Stimulated activated CD8-positive, alpha-beta memory T cell treated with anti-CD3 and anti-CD28 coated beads, Interleukin-15, amount 100 ng/mL, for 1 hour (primary cell): Measurements from ENCODE around the gene NOTCH2.

Experiments
- DNase-seq: peaks from one replicate; pipeline ENCODE4 v3.0.0-alpha.2; 2020; ENCODE audit warnings: low read depth

NOTCH2 gene

DNA sequence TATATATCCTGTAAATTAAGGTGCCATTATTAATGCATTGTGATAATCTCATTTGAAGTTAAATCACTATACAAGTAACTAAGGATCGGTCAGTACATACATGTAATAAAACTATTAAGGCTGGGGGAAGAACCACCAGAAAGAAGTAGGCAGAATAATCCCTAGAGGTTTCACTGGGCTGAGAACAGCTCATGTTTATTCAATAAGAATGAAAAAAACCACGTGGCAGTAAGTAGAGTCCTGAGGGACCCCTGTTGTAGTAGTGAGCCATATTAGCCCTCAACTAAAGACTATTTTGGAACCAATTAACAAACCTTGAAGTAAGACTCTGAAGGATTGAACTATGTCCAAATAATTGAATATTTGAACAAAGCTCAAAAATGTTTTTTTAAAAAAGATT, 126.2 kb downstream of the NOTCH2 start:
- DNase-seq: no peak

DNA sequence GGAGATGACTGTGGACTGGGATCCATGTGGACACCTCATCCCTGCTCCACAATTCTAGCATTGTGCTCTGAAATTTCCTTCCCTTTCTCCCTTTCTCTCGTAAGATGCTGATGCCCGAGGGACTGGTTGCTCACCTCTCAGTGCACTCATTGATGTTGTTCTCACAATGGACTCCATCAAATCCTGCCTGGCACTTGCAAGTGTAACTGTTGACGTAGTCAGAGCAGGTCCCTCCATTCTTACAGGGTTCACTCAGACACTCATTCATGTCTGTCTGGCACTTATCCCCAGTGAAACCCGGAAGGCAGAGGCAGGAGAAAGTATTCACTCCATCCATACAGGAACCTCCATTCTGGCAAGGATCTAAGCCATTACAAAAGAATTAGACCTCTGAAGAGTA, 128.1 kb downstream of the NOTCH2 start:
- no peak for DNase-seq

DNA sequence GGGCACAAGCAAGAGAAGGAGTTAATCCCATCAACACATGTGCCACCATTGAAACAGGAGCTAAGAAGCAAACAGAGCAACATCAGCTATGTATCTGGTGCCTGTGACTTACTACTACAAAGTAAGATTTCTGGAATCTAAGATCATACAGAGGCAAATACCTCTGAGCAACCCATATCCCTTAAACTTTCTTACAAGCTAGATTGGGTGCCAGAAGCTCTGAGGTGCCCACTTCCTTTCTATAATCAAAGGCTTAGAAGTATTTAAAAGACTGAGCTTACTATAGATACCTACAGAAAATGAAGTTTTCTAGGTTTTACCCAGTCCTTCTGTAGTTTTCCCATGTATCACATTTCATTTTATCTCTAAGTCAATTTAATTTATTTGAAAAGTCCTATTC, 128.8 kb downstream of the NOTCH2 start:
- DNase-seq: no peak

DNA sequence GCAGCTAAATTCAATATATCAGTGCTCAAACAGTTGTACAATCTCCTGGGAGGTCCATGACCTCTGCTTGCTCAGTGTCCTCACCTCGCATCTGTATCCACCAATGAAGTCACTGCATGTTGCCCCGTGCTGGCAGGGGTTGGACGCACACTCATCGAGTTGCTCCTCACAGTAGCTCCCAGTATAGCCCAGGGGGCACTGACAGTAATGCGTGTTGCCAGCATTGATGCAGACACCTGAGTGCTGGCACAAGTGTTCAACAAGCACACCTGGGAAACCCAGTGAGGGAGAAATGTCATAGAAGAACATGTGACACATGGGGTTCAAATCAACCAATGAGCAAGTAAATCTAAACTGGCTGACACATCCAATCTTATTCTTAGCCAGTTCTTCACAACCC, 132.3 kb downstream of the NOTCH2 start:
- DNase-seq: no peak

DNA sequence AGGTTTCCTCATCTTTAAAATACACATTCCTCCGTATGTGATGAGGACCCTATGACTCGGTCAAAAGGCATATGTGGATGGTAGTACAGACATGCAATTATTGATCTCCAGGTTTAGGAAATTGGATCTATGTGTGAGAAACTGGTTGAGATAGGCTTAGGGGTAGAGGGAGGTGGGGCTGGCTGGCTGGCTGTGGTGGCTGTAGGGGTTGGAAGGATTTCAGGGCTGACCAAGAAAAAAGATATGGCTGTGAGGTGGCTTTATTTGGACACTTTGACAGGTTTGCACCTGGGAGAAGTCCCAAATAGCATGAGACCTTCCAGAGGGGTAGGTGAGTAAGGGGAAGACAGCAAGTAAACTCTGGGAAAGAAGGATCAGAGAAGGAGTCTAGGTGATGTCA, 133.5 kb downstream of the NOTCH2 start:
- DNase-seq: no peak

DNA sequence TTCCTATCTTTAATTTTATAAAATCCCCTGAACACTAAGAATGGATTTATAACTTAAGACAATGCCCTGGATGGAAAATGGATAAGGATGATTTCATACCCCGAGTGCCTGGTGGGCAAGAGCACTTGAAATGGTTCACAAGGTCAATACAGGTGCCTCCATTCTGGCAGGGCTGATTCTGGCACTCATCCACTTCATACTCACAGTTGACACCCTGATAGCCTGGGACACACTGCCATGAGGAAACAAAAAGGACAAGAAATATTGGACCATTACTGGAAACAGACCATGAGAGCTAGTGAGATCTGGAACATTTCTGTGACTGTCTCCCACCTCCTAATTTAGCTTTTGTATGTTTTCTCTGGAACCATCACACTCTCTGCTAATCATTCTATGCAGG, 134.1 kb downstream of the NOTCH2 start:
- DNase-seq: no peak

DNA sequence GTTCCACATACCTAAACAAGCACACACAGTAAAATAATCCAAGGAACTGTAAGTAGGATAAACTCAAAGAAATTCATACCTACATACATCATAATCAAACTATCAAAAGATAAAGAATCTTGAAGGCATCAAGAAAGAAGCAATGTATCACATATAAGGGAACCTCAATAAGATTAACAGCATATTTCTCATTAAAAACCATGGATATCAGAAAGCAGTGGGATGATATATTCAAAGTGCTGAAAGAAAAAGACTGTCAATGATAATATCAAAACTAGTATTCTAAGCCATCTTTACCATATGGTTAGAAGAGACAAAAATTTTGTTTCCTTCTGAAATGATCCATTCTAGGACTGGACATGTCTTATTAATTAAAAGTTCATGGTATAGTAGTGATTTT, 136.1 kb downstream of the NOTCH2 start:
- DNase-seq: no peak

DNA sequence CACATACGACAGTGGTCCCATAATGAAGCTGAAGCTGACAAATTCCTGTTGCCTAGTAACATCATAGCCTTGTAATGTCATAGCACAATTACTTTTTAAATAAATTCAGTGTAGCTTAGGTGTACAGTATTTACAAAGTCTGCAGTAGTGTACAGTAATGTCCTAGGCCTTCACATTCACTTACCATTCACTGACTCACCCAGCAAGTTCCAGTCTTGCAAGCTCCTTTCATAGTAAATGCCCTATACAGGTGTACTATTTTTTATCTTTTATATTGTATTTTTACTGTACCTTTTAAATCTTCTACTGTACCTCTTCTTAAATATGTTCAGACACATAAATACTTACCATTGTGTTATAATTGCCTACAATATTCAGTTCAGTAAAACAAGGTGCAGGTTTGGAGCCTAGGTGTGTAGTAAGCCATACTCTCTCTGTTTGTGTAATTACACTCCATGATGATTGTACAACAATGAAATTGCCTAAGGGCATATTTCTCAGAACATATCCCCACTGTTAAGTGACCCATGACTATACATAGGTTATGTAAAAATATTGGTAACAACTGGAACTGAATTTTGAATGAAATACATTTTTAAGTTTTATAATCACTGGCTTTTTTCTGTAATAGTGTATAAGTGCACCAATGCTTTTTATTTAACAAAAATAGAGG, 139.7 kb downstream of the NOTCH2 start:
- DNase-seq: no peak

DNA sequence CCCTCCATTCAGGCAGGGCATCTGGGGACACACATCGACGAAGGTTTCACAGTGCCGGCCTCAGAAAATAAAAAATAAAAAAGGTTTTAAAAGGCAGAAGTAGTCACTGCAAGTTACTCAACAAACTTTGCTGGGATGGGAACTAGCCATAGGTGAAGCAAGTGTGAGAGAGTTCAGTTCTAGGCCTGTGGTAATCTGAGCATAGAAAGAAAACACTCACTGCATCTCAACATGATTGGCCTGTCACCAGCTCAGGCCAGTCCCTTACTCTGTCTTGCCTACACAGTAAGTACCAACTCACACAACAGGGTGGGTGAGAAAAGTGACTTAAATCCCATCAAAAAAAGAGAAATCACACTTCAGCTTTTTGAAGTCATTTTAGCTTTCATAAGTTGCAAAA, 142.9 kb downstream of the NOTCH2 start:
- DNase-seq: no peak

DNA sequence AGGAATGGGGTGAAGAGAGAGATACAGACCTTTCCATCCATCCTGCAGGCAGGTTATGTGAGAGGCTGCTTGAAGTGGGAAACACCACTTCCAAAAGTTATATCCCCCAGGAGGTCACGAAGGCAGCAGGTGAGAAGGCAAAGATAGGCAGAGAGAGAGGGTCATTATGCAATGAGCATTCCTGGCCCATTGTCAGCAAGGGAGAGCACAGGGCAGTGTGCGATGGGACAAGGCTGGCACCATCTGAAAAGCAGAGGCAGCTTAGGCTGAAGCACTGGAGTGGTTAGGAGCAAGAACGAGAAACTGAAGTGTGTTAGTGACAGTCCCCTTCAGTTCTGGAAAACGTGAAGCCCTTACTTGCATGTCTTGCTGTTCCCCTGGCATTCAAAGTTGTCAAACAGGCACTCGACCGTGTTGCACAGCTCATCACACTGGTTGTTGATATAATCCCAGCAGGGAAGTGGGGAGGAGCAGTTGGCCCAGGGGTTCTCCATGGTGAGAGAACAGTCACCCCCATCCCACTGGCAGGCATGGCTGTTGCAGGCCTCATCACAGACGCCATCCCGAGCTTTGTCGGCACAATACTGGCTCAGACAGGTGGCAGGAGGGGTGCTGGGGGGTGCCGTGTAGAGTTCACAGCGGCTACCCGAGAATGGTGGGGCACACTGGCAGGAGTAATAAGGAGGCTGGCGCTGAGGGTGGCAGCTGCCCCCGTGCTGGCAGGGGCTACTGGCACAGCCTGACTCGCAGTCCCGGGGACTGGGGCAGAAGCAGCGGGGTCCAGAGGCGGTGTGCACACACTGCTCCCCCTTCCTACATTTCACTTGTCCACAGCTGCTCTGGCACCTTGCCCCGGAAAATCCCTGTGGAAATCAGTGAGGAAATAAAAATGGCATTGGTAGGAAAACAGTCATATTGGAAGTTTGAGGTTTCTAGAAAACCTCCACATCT, 144.2 kb downstream of the NOTCH2 start:
- DNase-seq: no peak

DNA sequence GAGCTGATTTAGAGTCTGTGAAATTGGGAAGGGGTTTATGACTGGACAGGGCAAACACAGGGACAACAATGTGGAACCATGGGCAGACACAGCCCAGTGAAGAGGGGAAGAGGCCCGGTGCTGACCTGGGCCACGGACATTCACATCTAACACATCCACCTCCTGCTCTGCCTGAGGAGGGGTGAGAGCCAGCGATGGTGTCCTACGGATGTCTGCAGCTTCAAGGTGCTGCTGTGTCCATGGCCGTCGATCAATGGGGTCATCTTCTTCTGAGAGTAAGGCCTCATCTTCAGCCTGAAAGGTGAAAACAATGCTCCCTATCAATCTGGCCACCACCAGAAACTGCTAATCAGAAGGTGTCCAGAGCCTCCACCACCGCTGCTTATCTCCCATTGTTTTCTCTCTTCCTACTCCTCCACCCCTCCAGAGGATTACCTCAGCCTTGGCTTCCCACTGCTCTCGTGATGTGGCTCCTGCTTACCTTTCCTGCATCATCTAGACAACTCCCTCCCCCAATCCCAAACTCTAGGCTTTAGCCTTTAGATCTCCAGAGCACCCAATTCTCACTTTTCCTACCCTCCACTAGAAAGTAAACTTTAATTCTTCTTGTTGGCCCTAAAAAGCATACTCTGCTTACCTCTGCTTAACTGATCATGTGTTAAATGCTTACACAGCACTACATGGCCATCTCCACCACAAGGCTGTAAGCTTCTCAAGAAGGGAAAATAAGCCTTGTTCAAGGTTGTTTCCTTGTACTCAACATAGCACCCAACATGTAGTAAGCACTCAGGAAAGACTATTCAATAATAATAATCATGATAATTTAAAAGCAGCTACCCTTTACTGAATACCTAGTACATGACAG, 149.1 kb downstream of the NOTCH2 start:
- no peak for DNase-seq

DNA sequence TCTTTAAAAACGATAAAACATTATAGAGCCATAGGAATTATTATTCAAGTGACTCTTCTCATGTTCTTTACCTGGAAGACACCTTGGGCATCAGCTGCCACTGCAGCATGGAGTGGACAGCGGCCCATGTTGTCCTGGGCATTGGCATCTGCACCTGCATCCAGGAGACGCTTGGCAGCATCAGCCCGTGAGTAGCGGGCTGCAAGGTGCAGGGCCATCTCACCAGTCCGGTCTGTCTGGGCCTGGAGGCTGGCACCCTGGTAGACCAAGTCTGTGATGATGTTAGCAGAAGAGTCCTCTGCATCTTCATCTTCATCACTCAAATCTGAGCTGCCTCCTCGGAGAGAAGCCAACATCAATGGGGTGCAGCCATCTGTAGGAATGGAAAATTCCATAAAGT, 150.2 kb downstream of the NOTCH2 start:
- no peak for DNase-seq

DNA sequence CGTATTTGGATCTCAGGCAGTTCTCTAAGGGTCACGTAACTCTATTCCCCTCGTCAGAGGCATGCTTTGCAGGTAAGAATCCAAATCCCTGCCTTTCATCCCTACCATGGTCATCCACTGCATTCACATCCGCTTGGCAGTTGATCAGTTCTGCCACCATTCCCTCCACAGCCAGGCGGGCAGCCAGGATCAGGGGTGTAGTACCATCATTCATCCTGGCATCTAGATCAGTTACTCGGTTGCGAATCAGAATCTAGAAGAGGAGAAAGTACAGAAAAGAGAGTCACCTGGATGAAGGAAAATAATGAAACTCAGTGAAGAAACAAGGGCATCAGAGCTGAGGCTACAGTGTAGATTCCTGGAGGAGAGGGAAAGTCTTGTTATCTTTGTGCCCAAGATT, 151.2 kb downstream of the NOTCH2 start:
- DNase-seq: no peak

DNA sequence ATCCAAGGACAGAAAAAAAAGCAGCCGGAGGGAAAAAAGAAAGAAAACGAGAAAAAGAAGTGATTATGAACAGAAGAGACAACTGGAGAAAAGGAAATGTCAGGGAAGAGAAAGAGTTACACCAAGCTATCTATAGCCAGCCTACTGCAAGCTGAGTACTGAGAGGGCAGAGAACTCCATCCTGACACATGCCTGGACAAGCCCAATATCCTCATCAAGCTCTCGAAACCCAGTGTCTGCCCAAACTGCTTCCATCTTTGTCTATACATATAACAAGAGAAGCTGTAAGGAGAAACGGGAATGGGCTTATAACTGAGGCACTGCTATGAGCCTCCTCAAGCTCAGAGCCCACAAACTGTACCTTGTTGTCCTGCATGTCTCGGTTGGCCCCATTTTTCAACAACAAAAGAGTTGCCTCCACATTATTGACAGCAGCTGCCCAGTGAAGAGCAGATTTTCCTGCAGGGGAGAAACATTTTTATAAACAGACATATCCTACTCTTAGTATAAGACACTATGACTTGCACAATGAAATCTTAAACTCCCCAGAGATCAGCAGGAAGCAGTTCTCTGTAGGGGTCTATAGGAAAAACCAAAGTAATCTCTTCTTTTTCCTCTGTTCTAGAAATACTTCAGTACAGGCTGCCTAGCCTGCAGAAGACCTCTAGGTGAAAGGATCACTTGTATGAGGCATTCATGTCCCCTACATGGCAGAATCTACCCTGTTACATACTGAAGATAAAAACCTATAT, 152.0 kb downstream of the NOTCH2 start:
- no peak for DNase-seq

DNA sequence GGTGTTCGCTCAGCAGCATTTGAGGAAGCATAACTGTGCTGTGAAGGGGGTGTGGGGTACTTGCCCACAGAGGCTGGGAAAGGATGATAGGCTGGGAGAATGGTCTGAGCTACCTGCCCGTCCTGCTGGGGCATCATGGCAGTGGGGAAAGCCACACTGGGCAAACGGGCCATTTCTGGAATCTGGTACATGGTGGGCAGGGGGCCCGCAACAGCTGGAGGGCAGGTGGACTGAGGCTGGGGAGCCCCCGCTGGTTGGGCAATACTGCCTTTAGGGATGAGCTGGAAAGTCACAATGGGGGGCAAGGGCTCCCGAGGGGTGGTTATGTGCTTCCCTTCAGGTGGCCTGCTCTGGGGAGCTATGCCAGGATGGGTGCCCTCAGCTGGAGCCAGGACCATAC, 153.9 kb downstream of the NOTCH2 start:
- DNase-seq: no peak

DNA sequence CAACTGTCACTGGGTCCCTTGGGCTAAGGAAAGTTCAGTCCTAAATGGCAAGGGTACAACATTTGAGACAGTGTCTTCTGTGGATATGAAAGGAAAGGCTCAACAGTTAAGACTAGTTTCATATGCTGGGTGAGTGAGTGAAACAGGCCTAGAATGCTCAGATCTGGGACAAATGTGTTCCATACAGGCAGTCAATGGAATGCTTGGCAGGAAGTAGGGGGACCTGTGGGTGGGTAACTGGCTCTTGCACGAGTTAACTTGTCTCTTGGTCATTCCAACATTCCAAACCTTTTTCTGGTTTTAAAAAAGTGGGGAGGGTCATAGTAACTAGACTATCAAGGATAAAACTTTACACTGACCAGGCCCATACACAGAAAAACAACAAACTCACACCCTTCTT, 155.4 kb downstream of the NOTCH2 start:
- no peak for DNase-seq

DNA sequence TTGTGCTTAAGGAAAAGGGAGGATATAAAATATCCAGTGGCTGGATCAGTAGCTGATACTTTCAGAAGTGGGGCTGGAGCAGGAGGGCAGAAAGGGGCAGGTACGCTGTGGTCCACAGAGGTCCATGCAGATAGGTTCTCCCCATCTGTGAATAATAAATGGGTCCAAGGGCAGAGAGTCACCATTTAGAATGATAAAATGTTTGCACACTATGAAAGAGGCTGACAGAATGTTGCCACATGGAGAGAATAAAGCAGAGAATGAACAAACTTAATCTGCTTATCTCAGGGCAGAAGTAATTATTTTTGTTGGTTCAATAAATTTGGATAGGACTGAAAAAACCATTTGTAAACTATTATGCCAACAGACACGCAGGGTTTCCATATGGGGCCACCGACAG, 156.5 kb downstream of the NOTCH2 start:
- no peak for DNase-seq

DNA sequence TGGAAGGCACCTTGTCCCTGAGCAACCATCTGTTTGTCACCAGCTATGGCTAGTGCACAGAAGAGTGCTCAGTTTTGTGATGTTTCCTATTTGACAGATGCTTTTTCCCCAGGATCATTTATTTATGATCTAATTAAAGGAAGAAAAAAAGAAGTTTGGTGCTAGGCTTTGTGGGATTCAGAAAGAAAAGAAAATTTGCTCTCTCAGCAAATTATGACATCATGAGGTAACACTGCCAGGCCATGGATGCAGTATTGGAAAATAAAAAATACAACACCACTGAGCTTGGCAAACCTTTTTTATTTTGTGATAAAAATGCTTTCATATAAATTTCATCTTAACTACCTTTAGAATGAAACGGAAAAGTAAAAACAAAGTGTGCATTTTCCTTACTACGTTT, 157.7 kb downstream of the NOTCH2 start:
- DNase-seq: no peak

DNA sequence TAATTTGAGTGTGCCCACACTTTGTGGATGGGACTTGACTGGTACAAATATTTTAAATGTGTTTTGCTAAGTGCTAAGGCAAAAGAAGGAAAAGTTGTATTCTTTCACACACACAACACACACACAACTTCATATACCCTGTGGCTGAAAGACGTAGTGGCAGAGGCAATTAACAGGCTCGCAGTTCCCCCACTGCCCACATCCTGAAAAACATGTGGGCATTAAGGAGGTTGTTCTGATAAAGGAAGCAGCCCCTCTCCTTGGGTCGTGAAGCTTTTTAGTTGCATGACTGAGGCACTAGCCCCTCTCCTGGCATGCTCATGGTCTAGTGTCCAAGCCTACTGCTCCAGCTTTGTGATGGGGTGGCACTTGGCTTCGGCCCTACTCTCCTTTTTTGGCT, 158.8 kb downstream of the NOTCH2 start:
- no peak for DNase-seq

DNA sequence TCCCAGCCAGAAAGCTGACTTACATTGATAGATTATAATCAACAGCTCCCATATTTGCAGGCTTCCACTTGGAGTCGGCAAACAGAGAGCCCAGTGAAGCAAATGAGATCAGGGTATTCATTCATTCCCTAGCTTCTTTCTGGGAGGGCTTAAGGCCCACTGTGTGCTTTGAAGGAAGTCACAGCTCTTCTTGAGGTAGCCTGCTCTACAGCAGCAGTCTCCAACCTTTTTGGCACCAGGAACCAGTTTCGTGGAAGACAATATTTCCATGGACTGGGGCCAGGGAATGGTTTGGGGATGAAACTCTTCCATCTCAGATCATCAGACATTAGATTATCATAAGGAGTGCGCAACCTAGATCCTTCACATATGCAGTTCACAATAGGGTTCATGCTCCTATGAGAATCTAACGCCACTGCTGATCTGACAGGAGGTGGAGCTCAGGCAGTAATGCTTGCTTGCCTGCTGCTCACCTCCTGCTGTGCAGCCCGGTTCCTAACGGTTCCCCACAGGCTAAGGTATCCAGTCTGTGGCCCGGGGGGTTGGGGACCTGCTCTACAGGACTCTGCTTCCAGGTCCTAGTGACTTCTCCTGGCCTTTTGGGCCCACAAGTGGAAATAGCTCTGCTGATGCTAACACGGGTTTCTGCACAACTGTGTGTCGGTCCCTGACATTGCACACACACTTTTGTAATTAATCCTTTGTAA, 159.4 kb downstream of the NOTCH2 start:
- no peak for DNase-seq

DNA sequence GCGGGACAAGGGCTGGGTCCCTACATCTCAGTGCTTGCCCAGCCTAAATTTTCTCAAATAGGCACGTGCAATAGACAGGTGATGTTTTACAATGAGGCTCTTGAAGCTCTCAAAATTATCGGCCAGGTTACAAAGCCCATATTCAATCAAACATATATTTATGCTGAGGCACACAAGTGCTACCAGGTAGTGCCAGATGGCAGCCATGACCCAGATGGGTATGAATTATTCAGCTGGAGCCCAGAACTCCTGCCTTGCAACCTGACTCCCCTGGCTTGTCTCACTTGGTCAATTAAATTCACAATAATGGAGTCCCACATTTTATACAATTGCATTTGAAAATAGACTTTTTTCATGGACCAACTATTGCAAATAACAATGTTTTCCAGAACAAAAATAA, 160.8 kb downstream of the NOTCH2 start:
- DNase-seq: no peak
